CD4-positive, alpha-beta T cell treated with Interleukin-4 for 4 hours (primary cell): ENCODE data around the gene RUNDC1.

Source experiments
- DNase-seq: peaks from one replicate; pipeline ENCODE4 v3.0.0-alpha.2; 2020

RUNDC1 gene

GRCh38 chr17:43020030-43020621, 39.8 kb downstream of the RUNDC1 start:
- no peak for DNase-seq

- DNase-seq, result no peak
Measured at GRCh38 chr17:43020789-43021740, 40.7 kb downstream of the RUNDC1 start.

GRCh38 chr17:43021741-43022512, 41.6 kb downstream of the RUNDC1 start, which contains the start of gene VAT1:
VAT1 (minus strand) TSS chr17:43022385; CDS start chr17:43022322, 63 bp downstream.
- DNase-seq, result peak; percentile 47

GRCh38 chr17:43024407-43025289, 44.3 kb downstream of the RUNDC1 start, which contains the start of gene RND2:
RND2 (plus strand) TSS chr17:43025231; CDS start chr17:43025348, 117 bp downstream.
- peak; percentile 83 for DNase-seq

- DNase-seq, result no peak
Measured at GRCh38 chr17:43025290-43025657, 44.9 kb downstream of the RUNDC1 start.

- DNase-seq, result no peak
Measured at GRCh38 chr17:43025766-43026537, 45.6 kb downstream of the RUNDC1 start.

- no peak for DNase-seq
Measured at GRCh38 chr17:43026595-43026994, 46.2 kb downstream of the RUNDC1 start.

- no peak for DNase-seq
Measured at GRCh38 chr17:43027091-43028032, 47.0 kb downstream of the RUNDC1 start.

GRCh38 chr17:43028221-43028861, 48.0 kb downstream of the RUNDC1 start:
- DNase-seq, result no peak

GRCh38 chr17:43030137-43030767, 49.9 kb downstream of the RUNDC1 start:
- no peak for DNase-seq

GRCh38 chr17:43031666-43032065, 51.3 kb downstream of the RUNDC1 start:
- DNase-seq, result no peak

GRCh38 chr17:43033948-43034881, 53.9 kb downstream of the RUNDC1 start:
- no peak for DNase-seq

- no peak for DNase-seq
Measured at GRCh38 chr17:43034894-43035293, 54.5 kb downstream of the RUNDC1 start.

GRCh38 chr17:43039646-43040045, 59.3 kb downstream of the RUNDC1 start:
- DNase-seq, result no peak

GRCh38 chr17:43040655-43041054, 60.3 kb downstream of the RUNDC1 start:
- no peak for DNase-seq

- no peak for DNase-seq
Measured at GRCh38 chr17:43042025-43042628, 61.8 kb downstream of the RUNDC1 start.
